SK-N-SH treated with all-trans-retinoic acid at 6 μM for 48 hours (cell line): ENCODE measurements around the gene DRC1.

Experiments used
- ARNTL ChIP-seq: fragments of 450-650 bp; formaldehyde crosslinking; IDR thresholded peaks from 2 replicates; pipeline ENCODE4 v1.5.0; 2020; ENCODE audit warnings: low read depth, mild to moderate bottlenecking, moderate library complexity, borderline replicate concordance
- BACH2 ChIP-seq: fragments of 250-450 bp; sonication (Bioruptor Pico); IDR thresholded peaks from 2 replicates; pipeline ENCODE4 v1.9.0; 2021; ENCODE audit warnings: mild to moderate bottlenecking, borderline replicate concordance
- CSDC2 ChIP-seq: fragments of 250-450 bp; sonication (Bioruptor Pico); IDR thresholded peaks from 2 replicates; pipeline ENCODE4 v1.5.0; 2020; ENCODE audit warnings: mild to moderate bottlenecking, moderate library complexity
- ESRRG ChIP-seq: fragments of 250-450 bp; sonication (Bioruptor Pico); IDR thresholded peaks from 2 replicates; pipeline ENCODE4 v1.6.1; 2021; ENCODE audit warnings: mild to moderate bottlenecking
- PATZ1 ChIP-seq: fragments of 250-450 bp; sonication (Bioruptor Pico); IDR thresholded peaks from 2 replicates; pipeline ENCODE4 v1.8.0; 2020; ENCODE audit warnings: mild to moderate bottlenecking, moderate library complexity, borderline replicate concordance
- RARB ChIP-seq: fragments of 250-450 bp; sonication (Bioruptor Pico); IDR thresholded peaks from 2 replicates; pipeline ENCODE4 v1.8.0; 2021; ENCODE audit warnings: mild to moderate bottlenecking, moderate library complexity
- TCF4 ChIP-seq: fragments of 250-450 bp; sonication (Bioruptor Pico); IDR thresholded peaks from 2 replicates; pipeline ENCODE4 v1.8.0; 2021; ENCODE audit warnings: mild to moderate bottlenecking, moderate library complexity, borderline replicate concordance
- TOX ChIP-seq: fragments of 250-450 bp; sonication (Bioruptor Pico); IDR thresholded peaks from 2 replicates; pipeline ENCODE4 v1.8.0; 2021; ENCODE audit warnings: mild to moderate bottlenecking, moderate library complexity, borderline replicate concordance
- ZC3H10 ChIP-seq: fragments of 250-450 bp; sonication (Bioruptor Pico); IDR thresholded peaks from 2 replicates; pipeline ENCODE4 v1.5.1; 2021; ENCODE audit warnings: mild to moderate bottlenecking, moderate library complexity
- ZFP3 ChIP-seq: fragments of 250-450 bp; sonication (Bioruptor Pico); IDR thresholded peaks from 2 replicates; pipeline ENCODE4 v1.5.0; 2020; ENCODE audit warnings: mild to moderate bottlenecking, moderate library complexity
- ZFP30 ChIP-seq: fragments of 450-650 bp; formaldehyde crosslinking; IDR thresholded peaks from 2 replicates; pipeline ENCODE4 v1.5.0; 2022; ENCODE audit warnings: mild to moderate bottlenecking, moderate library complexity
- ZNF565 ChIP-seq: fragments of 450-650 bp; formaldehyde crosslinking; conservative IDR thresholded peaks from 2 replicates; pipeline ENCODE4 v1.5.0; 2020; ENCODE audit warnings: low read depth, mild to moderate bottlenecking, moderate library complexity
- TF ChIP-seq, protein P1 (sequence below): fragments of 250-450 bp; sonication (Bioruptor Pico); IDR thresholded peaks from 2 replicates; pipeline ENCODE4 v1.5.0; 2020; ENCODE audit warnings: mild to moderate bottlenecking, moderate library complexity
- TF ChIP-seq, protein P2 (sequence below): fragments of 250-450 bp; sonication (Bioruptor Pico); IDR thresholded peaks from 2 replicates; pipeline ENCODE4 v1.5.1; 2020; ENCODE audit warnings: low read depth, mild to moderate bottlenecking, moderate library complexity

GRCh38 chr2:26399771-26400376 is 1.8 kb upstream of the DRC1 start:
- no peak for TF ChIP-seq PATZ1 (CRISPR knock-in tag)
- TF ChIP-seq TOX (CRISPR knock-in tag) = no peak
- TF ChIP-seq ARNTL = no peak
- TF ChIP-seq, protein P1, sequence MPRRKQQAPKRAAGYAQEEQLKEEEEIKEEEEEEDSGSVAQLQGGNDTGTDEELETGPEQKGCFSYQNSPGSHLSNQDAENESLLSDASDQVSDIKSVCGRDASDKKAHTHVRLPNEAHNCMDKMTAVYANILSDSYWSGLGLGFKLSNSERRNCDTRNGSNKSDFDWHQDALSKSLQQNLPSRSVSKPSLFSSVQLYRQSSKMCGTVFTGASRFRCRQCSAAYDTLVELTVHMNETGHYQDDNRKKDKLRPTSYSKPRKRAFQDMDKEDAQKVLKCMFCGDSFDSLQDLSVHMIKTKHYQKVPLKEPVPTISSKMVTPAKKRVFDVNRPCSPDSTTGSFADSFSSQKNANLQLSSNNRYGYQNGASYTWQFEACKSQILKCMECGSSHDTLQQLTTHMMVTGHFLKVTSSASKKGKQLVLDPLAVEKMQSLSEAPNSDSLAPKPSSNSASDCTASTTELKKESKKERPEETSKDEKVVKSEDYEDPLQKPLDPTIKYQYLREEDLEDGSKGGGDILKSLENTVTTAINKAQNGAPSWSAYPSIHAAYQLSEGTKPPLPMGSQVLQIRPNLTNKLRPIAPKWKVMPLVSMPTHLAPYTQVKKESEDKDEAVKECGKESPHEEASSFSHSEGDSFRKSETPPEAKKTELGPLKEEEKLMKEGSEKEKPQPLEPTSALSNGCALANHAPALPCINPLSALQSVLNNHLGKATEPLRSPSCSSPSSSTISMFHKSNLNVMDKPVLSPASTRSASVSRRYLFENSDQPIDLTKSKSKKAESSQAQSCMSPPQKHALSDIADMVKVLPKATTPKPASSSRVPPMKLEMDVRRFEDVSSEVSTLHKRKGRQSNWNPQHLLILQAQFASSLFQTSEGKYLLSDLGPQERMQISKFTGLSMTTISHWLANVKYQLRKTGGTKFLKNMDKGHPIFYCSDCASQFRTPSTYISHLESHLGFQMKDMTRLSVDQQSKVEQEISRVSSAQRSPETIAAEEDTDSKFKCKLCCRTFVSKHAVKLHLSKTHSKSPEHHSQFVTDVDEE (CRISPR knock-in tag) = no peak
- no peak for TF ChIP-seq BACH2 (CRISPR knock-in tag)
- no peak for TF ChIP-seq TCF4 (CRISPR knock-in tag)
- TF ChIP-seq, protein P2, sequence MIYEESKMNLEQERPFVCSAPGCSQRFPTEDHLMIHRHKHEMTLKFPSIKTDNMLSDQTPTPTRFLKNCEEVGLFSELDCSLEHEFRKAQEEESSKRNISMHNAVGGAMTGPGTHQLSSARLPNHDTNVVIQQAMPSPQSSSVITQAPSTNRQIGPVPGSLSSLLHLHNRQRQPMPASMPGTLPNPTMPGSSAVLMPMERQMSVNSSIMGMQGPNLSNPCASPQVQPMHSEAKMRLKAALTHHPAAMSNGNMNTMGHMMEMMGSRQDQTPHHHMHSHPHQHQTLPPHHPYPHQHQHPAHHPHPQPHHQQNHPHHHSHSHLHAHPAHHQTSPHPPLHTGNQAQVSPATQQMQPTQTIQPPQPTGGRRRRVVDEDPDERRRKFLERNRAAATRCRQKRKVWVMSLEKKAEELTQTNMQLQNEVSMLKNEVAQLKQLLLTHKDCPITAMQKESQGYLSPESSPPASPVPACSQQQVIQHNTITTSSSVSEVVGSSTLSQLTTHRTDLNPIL = no peak
- no peak for TF ChIP-seq CSDC2 (CRISPR knock-in tag)
- no peak for TF ChIP-seq ZNF565
- TF ChIP-seq ESRRG (CRISPR knock-in tag) = no peak
- TF ChIP-seq ZFP3 (CRISPR knock-in tag) = no peak
- TF ChIP-seq RARB (CRISPR knock-in tag) = no peak
- TF ChIP-seq ZC3H10 (CRISPR knock-in tag) = no peak
- no peak for TF ChIP-seq ZFP30 (CRISPR knock-in tag)
